DMS53 (cell line): ENCODE data around the gene SLC35F4.
"Not testable (repeated sequence)": the region's sequence is repeated elsewhere in the genome, so short reads cannot be mapped to it uniquely, and the experiment has no call there.

Source experiments
- DNase-seq: peaks from one replicate; lab custom pipeline; 2025; lab: John Stamatoyannopoulos, UW

SLC35F4 gene

DNA sequence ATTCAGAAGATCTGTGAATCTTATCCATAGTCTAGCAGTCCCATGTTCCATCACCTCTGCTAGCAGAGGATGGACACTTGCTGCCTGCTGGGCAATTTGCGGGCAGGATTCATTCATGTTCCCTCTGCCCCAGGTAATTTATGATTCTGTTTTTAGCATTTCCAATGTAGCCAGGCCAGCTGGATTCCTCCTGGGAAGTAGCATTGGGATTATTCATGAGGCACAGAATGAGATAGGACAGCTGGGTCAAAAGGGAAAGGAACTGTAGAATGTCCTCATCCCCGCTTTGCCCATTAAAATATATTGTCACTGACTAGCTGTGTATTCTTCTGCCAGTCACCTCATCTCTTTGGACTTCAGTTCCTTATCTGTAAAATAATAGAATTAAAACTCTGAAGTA is 68.7 kb downstream of the SLC35F4 start:
- DNase-seq: no peak

DNA sequence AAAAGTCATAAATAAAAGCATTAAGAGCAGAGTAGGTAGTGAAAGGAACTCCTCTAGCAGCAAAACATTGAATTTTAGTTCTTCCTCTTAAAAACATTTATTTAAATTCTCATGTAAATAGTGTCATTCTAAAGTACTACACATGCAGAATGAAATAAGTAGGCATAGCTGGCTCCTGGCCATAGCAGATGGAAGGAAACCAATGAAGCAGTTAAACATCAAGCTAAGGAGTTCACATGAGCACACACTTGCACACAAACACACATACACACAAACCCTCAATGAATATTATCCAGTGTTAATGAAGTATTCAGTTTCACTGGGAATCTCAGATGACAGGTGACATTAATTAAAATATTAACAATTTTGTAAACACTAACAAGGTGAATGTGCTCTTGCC is 69.3 kb downstream of the SLC35F4 start:
- no peak for DNase-seq

DNA sequence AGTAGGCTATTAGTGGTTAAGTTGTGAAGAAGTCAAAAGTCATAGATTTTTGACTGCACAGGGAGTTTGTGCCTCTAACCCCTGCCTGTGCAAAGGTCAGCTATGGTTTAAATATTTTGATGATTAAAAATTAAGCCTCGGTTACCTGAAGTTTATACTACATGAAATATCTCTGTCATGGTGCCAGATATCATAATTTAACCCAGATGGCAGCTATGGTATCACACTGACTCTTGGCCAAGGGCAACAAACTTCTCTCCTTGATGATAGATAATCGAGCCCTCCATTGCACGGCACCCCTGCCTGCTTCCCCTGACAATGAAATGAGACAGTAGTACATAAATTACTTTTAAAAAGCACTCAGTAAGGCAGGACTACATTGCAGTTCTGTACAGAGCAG is 80.8 kb downstream of the SLC35F4 start:
- no peak for DNase-seq

DNA sequence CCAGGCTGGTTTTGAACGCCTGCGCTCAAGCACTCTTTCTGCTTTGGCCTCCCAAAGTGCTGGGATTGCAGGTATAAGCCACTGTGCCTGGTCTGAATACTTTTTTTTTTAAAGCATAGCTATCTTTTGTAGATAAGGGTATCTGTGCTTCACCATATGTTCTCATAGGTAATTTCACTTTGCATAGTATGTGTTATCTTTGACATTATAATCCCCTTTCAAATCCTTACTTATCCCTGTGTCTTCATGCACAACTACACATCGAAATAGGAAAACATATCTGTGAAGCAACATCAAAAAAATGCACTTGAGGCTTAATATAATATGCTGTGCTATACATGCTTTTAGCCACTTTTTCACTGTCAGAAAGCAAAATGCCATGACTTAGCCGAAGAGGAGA is 94.1 kb downstream of the SLC35F4 start:
- DNase-seq: no peak

DNA sequence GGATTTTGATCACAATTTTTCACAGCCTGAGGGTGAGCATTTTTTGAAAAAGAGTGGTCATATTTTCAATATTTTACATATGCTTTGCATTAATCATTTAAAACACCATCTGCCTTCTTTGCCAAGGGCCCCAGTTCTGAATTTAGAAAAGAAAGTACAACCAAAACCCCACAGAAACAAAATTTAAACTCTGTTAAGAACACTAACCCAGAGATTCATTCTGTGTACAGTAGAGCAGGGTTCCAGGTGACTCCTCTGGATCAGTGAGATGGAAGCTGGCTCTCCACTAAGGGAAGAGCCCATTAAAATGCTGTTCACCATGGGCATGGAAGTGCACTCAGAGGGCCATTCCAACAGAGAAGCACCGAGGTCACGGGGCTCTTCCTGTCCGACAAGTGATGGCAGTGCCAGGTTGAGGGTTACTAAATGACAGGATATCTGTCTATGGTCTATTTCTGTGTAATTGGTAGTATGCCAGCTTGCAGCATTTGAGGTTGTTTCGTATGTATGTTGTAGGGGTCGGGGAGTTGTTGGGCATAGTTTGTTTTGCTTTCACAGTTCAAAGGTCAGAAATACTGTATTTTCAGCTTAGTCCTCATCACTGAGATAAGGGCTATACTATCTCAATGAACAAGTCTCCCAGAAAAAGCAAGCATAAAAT is 95.9 kb downstream of the SLC35F4 start:
- no peak for DNase-seq

DNA sequence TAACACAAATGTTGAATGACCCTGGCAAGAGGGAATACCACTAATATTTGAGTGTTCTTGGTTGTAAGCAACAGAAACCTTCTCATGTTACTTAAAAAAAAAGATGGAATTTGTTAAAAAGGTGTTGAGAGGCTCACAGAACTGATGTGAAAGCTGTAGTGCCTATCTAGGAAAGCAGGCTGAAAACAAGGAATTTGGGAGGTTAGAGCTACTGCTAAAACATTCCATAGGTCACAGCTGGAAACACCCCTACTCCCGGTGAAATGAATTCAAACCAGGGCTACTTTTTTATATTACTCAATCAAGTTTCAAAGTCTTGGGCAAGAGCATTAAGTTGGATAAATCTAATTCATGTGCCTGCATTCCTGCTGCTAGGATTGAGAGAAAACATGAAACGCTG is 104.1 kb downstream of the SLC35F4 start:
- DNase-seq: no peak

DNA sequence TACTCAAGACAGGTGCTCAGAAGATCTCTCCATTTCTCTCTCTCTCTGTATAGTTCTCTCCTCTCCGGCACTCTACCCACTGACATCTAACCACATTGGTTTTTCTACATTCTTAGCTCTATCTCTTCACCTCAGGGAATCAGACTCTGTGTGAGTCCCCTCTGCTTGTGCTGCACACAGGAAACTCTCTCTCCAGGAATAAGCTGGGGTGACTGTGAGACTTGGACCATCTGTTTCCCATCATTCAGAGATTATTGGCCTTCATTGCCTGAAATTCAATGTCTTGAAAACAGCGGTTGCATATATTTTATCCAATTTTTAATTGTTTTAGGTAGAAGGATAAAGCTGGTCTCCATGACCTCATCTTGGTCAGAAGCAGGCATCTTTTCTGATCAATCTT is 105.0 kb downstream of the SLC35F4 start:
- DNase-seq: no peak

DNA sequence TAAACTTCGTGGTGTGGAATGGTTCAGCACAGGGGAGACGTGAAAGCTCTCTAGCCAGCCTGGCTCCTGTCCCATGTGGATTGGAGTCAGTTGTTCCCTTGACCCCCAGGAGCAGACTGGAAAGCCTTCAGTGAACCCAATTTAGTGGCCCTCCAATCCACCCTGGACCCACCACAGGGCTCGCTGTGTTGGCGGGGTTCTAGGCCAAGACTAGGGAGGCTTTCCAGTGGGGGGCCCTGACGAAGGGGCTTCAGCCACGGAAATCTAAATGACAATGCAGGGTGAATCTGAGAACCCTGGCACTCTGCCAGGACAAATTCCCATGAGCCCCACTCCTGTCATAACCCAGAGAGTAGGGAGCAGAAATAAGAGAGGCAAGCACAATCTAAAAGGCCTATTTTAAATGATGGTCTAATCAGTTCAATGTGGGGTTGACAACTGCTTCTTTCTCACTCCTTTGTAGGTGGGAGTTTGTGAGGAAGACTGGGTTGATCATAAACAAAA is 110.8 kb downstream of the SLC35F4 start:
- no peak for DNase-seq

DNA sequence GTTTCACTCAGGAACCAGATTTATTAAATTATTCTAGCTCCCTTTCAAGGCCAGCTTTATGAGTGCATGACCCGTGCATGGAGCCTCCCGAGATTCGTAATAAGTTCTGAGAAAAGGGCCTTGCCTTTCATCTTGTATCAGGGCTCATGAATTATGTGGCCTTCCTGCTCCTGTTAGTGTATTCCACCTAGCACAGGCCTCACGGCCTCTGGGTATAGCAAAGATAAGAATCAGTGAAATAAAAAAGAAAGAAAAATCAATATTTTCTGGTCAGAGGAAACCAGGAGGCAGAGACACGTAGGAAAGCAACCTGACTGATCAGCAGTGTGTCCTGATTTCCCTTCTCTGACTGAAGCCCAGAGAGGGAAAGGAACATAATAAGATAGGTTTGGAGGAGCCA is 111.4 kb downstream of the SLC35F4 start:
- DNase-seq: no peak

DNA sequence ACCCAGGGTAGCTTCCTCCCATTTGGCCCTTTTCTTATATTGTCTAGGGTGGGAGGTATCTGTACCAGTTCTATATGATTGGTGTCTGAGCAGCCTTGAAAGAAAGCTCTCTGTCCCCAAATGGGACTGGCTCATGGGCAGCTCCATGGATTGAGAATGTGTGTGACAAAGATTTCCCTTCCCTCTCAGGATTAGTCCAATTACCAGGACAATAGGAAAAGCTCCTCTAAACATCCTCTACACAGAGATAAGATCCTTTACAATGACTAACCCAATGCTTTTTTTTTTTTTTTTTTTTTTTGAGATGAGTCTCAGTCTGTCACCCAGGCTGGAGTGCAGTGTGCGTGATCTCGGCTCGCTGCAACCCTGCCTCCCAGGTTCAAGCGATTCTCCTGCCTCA is 112.1 kb downstream of the SLC35F4 start:
- no peak for DNase-seq

DNA sequence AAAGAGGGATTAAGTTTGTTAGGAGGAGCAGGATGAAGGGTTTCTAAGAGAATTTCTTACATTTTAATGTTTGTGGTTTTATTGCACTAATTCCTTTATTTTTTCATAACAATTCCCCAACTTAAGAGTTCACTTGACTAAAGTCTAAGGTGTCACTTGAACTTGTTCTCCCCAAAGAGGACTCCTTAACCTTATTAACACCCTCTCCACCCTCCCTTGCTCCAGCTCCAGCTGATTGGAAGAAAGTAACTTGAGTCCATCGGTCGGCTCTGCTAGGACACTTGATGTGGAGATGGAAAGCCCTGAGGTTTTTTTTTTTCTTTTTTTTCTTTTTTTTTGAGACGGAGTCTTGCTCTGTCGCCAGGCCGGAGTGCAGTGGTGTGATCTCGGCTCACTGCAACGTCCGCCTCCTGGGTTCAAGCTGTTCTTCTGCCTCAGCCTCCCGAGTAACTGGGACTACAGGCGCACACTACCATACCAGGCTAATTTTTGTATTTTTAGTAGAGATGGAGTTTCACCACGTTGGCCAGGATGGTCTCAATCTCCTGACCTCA is 113.7 kb downstream of the SLC35F4 start:
- not testable (repeated sequence) for DNase-seq

DNA sequence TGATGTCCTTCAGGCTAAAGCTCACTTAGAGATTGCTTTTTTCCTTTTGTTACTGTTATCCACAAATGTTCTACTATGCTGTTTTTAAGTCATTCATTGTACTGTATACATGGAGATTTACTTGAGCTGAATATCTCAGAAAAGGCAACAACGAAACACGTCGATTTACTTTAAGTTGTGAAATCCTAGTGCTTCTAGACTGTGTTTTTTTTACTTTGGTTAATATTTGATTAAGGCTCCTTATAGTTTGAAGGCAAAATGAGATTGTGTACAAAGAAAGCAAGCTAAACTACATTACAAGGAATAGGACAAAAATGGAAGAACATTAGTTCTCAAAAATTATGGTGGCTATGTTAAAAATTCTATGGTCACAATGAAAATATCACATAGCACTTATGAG is 114.5 kb downstream of the SLC35F4 start:
- DNase-seq: no peak

DNA sequence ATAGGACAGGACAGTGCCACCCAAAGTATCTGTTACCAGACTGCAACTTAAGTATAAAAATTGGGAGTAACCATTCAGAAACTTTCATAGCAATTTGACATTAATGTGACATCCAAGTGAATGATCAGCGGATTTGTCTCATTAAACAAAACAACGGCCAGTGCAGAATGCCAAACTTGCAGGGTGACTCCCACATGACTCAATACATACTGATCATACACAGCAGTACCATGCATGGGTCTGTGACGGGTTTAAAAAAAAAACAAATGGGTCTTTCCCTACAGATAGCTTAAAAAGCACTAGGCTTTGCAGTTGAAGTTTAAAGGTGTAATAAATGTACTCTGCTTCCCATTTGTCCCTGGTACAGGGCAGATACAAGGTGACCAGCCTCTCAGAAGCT is 116.6 kb downstream of the SLC35F4 start:
- no peak for DNase-seq

DNA sequence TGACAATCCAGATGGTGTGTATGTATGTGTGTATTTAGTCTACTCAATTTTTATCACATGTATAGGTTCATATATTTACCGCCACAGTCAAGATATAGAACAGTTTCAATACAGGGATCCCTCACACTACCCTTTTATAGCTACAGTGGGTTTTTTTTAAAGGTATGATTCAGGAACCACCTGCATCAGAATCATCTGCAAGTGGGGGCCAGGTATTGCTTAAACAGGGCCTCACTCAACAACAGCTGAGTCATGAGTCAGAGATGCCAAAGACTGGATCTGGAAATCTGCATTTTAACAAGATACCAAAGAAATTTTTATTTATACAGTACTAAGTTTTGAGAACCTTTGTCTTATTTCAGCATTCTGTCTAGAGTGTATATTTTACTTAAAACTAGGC is 117.6 kb downstream of the SLC35F4 start:
- DNase-seq: peak; percentile 29

DNA sequence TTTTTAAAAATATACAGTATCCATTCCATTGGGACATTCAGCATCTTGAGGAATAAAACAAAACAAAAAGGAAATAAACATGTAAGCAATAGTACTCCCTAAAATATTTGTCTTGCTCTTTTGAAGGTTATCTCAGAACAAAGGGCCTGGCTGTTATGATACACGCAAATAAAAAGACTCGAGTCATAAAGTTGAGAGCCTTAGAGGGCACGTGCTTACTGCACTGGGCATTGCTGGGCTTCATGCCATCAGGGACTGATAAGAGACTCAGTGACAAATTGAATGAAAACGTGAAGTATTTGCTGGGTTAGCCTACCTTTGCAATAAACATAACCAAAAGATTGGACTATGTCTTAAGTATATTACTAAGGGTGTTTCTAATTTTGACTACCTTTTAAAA is 118.9 kb downstream of the SLC35F4 start:
- peak; percentile 8 for DNase-seq

DNA sequence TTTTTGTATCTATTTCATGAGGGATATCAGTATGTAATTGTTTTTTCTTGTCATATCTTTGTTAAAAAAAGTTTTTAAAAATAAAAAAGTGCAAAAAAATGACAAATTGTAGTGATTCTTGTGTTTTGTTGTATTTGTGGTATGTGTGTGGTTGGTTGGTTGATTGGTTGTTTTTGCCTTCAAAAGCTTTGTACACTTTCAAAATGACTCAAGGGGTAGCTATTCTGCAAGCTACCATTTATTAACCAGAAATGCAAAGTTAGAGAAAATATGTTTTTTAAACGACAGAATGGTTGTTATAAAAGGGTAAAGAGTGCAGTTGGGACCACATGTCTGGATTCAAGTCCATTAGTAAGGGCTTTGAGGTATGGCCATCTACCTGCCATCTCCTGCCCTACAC is 119.3 kb downstream of the SLC35F4 start:
- DNase-seq: no peak

DNA sequence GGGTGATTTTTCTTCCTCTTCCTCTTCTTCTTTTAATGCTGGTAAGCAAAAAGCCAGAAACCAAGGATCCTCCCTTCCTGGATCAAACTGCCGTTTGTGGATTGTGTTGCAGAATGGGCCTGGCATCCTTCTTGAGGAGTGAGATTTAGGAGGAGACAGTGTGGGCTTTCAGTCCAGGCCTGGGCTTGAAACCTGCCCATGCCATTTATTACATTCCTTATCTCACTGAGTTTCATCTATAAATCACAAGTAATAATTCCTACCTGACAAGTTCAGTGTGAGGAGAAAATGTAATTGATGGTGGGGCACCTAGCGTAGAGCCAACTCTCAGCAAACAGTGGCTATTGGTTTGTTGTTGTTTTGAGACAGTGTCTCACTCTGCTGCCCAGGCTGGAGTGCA is 126.4 kb downstream of the SLC35F4 start:
- no peak for DNase-seq

DNA sequence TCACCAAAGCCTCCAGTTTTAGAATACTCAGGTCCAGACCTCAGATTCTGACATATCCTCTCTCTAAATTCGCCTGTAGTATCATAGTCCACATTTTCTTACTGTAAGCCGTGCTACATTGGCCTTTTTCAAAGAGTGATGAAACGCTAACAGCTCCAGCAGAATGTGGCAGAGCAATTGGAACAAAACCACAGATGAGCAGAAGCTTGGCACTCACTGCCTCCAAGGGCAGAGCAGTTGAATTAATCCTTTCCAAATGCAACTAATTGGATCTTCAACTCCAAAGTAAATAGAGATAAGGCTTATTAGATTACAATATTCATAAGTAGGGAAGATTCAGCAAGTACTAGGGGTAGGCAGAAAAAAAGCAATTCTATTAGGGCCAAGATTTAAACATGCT is 128.3 kb downstream of the SLC35F4 start:
- no peak for DNase-seq

DNA sequence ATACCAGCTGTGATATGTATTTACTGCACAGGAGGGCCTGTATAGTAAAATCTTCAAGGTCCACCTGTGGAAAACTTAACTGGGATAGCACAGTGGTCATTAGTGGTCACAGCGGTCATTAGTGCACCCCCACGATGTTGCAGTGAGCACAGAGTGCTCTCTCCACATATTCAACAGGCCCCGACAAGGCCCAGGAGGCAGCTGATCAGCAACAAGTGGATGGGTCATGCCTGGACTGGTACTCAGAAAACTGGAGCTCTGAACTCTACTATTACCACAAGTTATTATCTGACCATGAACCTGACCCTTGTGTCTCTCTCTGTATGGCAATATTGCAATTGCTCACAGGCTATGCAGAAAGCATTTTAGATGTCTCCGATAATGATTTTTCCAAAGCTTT is 129.5 kb downstream of the SLC35F4 start:
- DNase-seq: no peak

DNA sequence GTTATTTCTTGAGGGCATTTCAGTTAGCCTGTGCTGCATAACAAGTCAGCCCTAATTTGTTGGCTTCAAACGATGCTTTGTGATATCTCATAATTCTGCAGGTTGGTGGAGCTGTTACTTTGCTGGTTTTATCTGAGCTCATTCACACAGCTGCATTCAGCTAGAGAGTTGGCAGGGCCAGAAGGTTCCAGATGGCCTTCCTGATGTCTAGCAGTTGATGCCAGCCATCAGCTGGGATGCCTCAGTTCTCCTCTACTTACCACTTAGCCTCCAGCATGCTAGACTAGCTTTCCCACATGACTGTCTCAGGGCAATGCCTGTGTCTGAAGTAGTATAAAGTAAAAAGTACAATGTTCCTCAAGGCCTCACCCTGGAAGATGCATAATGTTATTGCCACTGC is 130.6 kb downstream of the SLC35F4 start:
- DNase-seq: no peak

DNA sequence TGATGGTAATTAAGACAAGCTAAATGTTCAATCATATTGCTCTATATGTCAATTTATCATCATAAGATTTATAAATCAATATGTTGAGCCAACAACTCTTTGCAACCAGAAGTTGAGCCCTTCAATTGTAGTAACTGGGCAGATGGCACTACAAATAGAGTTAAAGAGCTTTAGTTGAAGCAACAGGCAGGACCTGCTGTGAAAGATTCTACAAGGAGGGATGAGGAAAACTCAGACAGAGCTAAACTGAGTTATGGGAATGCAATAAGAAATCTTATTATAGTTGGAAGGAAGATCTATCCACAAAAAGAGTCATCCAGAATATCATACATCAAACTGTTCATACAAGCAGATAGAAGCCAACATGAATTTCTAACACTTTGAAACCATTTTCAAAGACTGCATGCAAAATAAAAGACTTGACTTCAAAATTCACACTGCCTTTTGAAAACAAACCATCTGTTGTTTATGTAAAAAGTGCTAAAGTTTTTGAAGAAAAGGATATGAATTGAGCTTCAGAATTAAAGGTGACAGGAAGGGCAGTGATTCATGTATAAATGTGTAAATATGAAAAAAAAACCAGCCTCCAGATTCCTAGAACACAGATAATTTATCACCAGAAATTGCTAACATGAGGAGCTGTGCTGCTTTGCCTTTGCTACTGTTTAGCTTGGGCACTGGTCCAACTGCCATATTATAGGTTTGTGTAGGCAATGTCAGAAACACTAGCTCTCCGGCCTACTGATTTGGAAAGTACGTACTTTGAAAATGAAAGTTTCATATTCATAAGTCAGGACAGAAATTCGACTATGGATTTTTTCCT is 133.2 kb downstream of the SLC35F4 start:
- no peak for DNase-seq

DNA sequence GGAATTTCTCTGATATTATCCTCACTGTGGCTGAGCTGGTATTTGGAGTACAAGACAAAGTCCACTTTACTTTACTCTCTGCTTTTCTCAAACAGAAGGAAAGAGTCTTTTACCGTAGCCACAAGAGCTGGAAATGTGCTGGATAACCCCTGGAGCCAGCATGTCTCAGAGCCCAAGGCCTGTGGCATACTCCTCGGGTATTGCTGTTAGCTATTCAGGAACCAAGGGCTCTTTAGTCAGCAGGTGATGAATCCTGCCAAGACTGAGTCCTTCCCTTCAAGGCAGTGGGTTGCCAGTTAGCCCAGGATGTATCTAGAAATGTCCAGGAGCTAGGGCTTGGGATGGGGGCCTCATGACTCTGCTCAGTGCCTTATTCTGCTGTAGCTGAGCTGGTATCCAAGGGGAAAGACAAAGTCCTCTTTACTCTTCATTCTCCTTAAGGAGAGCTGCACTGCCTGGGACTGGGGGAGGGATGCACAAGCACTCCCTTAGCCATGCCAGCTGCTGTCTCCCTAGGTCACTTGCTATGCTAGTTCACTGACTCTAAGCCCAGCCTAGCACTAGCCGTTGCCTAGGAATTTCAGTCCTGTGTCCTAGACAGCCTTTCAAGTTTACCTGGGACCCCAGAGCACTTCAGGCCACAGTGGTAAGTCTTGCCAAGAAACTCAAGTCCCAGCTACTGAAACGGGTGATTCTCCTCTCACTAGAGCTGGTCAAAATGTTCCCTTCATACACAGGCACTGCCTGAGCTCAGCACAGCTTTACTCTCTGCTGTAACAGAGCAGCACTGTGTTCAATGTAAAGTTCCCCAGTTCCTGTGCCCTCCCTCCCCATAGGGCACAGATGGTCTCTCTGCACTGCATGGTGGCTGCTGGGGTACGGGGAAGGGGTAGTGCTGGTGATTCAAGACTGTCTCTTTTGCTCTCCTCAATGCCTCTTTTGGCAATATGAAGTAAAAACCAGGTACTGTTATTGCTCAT is 136.4 kb downstream of the SLC35F4 start:
- no peak for DNase-seq
